HEK293 (cell line): ENCODE results near the gene CHRNE.

Experiments
- CTCF ChIA-PET: fragments of 350-600 bp; formaldehyde crosslinking; extraction: SDS; loops from one replicate; lab custom pipeline; 2021; ENCODE audit warnings: antibody characterized with exemption; lab: Yijun Ruan, JAX
- POLR2A ChIA-PET: fragments of 300-600 bp; formaldehyde crosslinking; extraction: SDS; loops from one replicate; lab custom pipeline; 2020; ENCODE audit warnings: antibody characterized with exemption, inconsistent platforms; lab: Yijun Ruan, JAX
- H3K27ac ChIP-seq: fragments of 200-500 bp; sonication (Bioruptor generic); 2 replicates; pipeline ENCODE4 v1.5.1; 2014; ENCODE audit warnings: low read depth, low read length, control low read depth, inconsistent platforms; ENCODE audit errors: extremely low read depth
- H3K36me3 ChIP-seq, 2 experiments: fragments of 200-500 bp in 1 of 2; sonication (Bioruptor generic) in 1 of 2; 1 replicate in 1 of 2; 2 replicates in 1 of 2; pipeline ENCODE4 v1.5.1; 2014 to 2017; ENCODE audit warnings: inconsistent platforms in 2 of 2, low read length in 2 of 2; ENCODE audit not compliant: control insufficient read depth in 2 of 2, insufficient read depth in 1 of 2
- H3K4me1 ChIP-seq: fragments of 200-500 bp; sonication (Bioruptor generic); 2 replicates; pipeline ENCODE4 v1.5.1; 2014; ENCODE audit warnings: mild to moderate bottlenecking, low read length, inconsistent platforms; ENCODE audit not compliant: control insufficient read depth, insufficient read depth
- H3K4me3 ChIP-seq: 2 replicates; pipeline ENCODE4 v1.5.1; 2011; ENCODE audit warnings: low read depth, mild to moderate bottlenecking, control low read depth, low read length, moderate library complexity
- H3K9me3 ChIP-seq: fragments of 200-500 bp; sonication (Bioruptor generic); 2 replicates; pipeline ENCODE4 v1.5.1; 2014; ENCODE audit warnings: low read depth, low read length, inconsistent platforms; ENCODE audit not compliant: control insufficient read depth, insufficient read depth
- ATF2 ChIP-seq: fragments of 450-650 bp; formaldehyde crosslinking; IDR thresholded peaks from 2 replicates; pipeline ENCODE4 v1.5.1; 2016; ENCODE audit warnings: missing biosample characterization, missing genetic modification characterization, low read depth
- EGR2 ChIP-seq: fragments of 450-650 bp; formaldehyde crosslinking; IDR thresholded peaks from 2 replicates; pipeline ENCODE4 v1.5.1; 2016; ENCODE audit warnings: low read depth, missing biosample characterization, missing genetic modification characterization
- GLI2 ChIP-seq: fragments of 450-650 bp; formaldehyde crosslinking; IDR thresholded peaks from 2 replicates; pipeline ENCODE4; 2017; ENCODE audit warnings: missing biosample characterization, missing genetic modification characterization, low read depth, borderline replicate concordance
- KLF8 ChIP-seq: fragments of 450-650 bp; formaldehyde crosslinking; IDR thresholded peaks from 2 replicates; pipeline ENCODE4 v1.5.1; 2016; ENCODE audit warnings: missing biosample characterization, missing genetic modification characterization
- PRDM10 ChIP-seq: fragments of 450-650 bp; formaldehyde crosslinking; IDR thresholded peaks from 2 replicates; pipeline ENCODE4 v1.5.1; 2016; ENCODE audit warnings: missing biosample characterization, missing genetic modification characterization
- PRDM6 ChIP-seq: fragments of 450-650 bp; formaldehyde crosslinking; IDR thresholded peaks from 2 replicates; pipeline ENCODE4 v1.5.1; 2017; ENCODE audit warnings: missing biosample characterization, missing genetic modification characterization
- ZNF140 ChIP-seq: fragments of 450-650 bp; formaldehyde crosslinking; IDR thresholded peaks from 2 replicates; pipeline ENCODE4 v1.5.1; 2016; ENCODE audit warnings: missing biosample characterization, missing genetic modification characterization
- ZNF423 ChIP-seq: fragments of 450-650 bp; formaldehyde crosslinking; IDR thresholded peaks from 2 replicates; pipeline ENCODE4 v1.5.1; 2016; ENCODE audit warnings: missing biosample characterization, missing genetic modification characterization
- ZNF513 ChIP-seq: fragments of 450-650 bp; IDR thresholded peaks from 2 replicates; pipeline ENCODE4 v1.5.1; 2018; ENCODE audit warnings: missing biosample characterization, missing genetic modification characterization
- ZNF529 ChIP-seq: fragments of 450-650 bp; formaldehyde crosslinking; IDR thresholded peaks from 2 replicates; pipeline ENCODE4 v1.5.1; 2017; ENCODE audit warnings: missing genetic modification characterization, missing biosample characterization; ENCODE audit not compliant: insufficient replicate concordance
- ZNF555 ChIP-seq: fragments of 450-650 bp; formaldehyde crosslinking; conservative IDR thresholded peaks from 2 replicates; pipeline ENCODE4 v1.5.1; 2017; ENCODE audit warnings: missing biosample characterization, mild to moderate bottlenecking, missing genetic modification characterization, inconsistent platforms
- ZNF624 ChIP-seq: fragments of 450-650 bp; formaldehyde crosslinking; IDR thresholded peaks from 2 replicates; pipeline ENCODE4 v1.5.1; 2017; ENCODE audit warnings: missing biosample characterization, missing genetic modification characterization
- ZNF626 ChIP-seq: fragments of 450-650 bp; sonication (Bioruptor Pico); formaldehyde crosslinking; IDR thresholded peaks from 2 replicates; pipeline ENCODE4 v1.5.1; 2018; ENCODE audit warnings: missing biosample characterization, missing genetic modification characterization, inconsistent platforms
- ZNF664 ChIP-seq: fragments of 450-650 bp; formaldehyde crosslinking; IDR thresholded peaks from 2 replicates; pipeline ENCODE4 v1.5.1; 2016; ENCODE audit warnings: missing biosample characterization, missing genetic modification characterization
- TF ChIP-seq, protein P1 (sequence below): fragments of 450-650 bp; IDR thresholded peaks from 2 replicates; pipeline ENCODE4 v1.5.1; 2018; ENCODE audit warnings: missing biosample characterization, mild to moderate bottlenecking, missing genetic modification characterization
- TF ChIP-seq, protein P2 (sequence below): fragments of 450-650 bp; formaldehyde crosslinking; IDR thresholded peaks from 2 replicates; pipeline ENCODE4 v1.5.1; 2016; ENCODE audit warnings: missing biosample characterization, missing genetic modification characterization

The CHRNE gene

GRCh38 chr17:4853208-4853671 is 49.7 kb downstream of the CHRNE start:
- CTCF ChIA-PET, result no interaction called here
- H3K4me1 ChIP-seq, result peaks cover 4% of the 10 kb centered on the region; the same call in 1 of the 2 replicates
- no peaks in the 10 kb centered on the region for H3K9me3 ChIP-seq
- H3K27ac ChIP-seq, result no peak overlapping the region
- POLR2A ChIA-PET, result no interaction called here
- H3K36me3 ChIP-seq, result peaks cover 0 to 3% of the 10 kb centered on the region in 2 experiments; a peak in 2 of 3 replicates
- TF ChIP-seq, protein P1, sequence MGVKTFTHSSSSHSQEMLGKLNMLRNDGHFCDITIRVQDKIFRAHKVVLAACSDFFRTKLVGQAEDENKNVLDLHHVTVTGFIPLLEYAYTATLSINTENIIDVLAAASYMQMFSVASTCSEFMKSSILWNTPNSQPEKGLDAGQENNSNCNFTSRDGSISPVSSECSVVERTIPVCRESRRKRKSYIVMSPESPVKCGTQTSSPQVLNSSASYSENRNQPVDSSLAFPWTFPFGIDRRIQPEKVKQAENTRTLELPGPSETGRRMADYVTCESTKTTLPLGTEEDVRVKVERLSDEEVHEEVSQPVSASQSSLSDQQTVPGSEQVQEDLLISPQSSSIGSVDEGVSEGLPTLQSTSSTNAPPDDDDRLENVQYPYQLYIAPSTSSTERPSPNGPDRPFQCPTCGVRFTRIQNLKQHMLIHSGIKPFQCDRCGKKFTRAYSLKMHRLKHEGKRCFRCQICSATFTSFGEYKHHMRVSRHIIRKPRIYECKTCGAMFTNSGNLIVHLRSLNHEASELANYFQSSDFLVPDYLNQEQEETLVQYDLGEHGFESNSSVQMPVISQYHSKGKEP (tag by site-specific recombination), result no peak
- TF ChIP-seq EGR2 (tag by site-specific recombination), result 0 out of 2 replicates have a peak, but pooled peaks have one; percentile 19
- TF ChIP-seq, all 188 proteins: peak for 1
- no peak overlapping the region for H3K4me3 ChIP-seq

GRCh38 chr17:4852567-4853207 is 50.2 kb downstream of the CHRNE start:
- H3K27ac ChIP-seq, result no peak overlapping the region
- peaks cover 0 to 3% of the 10 kb centered on the region in 2 experiments; a peak in 2 of 3 replicates for H3K36me3 ChIP-seq
- TF ChIP-seq, protein P2, sequence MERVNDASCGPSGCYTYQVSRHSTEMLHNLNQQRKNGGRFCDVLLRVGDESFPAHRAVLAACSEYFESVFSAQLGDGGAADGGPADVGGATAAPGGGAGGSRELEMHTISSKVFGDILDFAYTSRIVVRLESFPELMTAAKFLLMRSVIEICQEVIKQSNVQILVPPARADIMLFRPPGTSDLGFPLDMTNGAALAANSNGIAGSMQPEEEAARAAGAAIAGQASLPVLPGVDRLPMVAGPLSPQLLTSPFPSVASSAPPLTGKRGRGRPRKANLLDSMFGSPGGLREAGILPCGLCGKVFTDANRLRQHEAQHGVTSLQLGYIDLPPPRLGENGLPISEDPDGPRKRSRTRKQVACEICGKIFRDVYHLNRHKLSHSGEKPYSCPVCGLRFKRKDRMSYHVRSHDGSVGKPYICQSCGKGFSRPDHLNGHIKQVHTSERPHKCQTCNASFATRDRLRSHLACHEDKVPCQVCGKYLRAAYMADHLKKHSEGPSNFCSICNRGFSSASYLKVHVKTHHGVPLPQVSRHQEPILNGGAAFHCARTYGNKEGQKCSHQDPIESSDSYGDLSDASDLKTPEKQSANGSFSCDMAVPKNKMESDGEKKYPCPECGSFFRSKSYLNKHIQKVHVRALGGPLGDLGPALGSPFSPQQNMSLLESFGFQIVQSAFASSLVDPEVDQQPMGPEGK, result peak; percentile 37; the same call in 1 of the 2 replicates
- no peak for TF ChIP-seq ZNF140 (tag by site-specific recombination)
- no peaks in the 10 kb centered on the region for H3K9me3 ChIP-seq
- peaks cover 4% of the 10 kb centered on the region; the same call in 1 of the 2 replicates for H3K4me1 ChIP-seq
- H3K4me3 ChIP-seq, result no peak overlapping the region
- POLR2A ChIA-PET, result interaction anchor here (0.7 kb wide), 1 partner anchor 359 kb away, joined by 3 read pairs; no protein-coding TSS in a partner anchor
- CTCF ChIA-PET, result interaction anchor here (0.6 to 1.2 kb wide), 3 partner anchors 26 to 226 kb away, joined by 4 read pairs; no protein-coding TSS in a partner anchor

DNA sequence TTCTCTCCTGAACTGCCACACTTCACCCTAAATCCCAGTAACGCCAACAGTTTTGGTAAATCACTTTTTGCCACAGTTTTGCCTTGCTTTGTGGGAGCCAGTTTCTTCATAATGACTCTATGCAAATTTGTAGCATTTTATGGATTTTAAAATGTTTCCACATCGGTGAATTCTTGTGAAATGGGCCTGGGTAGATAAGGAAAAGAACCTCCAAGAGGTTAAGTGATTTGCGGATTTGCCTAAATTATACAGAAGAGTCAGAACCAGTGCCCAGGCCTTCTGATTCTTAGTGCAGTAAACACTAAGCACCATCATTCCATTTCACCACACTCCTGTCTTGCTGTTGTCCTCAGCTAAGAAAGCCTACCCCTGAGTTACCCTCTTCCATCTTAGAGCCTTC is 51.8 kb downstream of the CHRNE start:
- Histone ChIP-seq H3K4me3 (no peak overlapping the region), H3K9me3 (no peaks in the 10 kb centered on the region), H3K4me1 (peaks cover 4% of the 10 kb centered on the region; the same call in 1 of the 2 replicates), H3K36me3 (peaks cover 0 to under 1% of the 10 kb centered on the region in 2 experiments; a peak in 2 of 3 replicates), H3K27ac (no peak overlapping the region)
- no peak for TF ChIP-seq ZNF513
- TF ChIP-seq PRDM6 (tag by site-specific recombination), result no peak
- TF ChIP-seq PRDM10 (tag by site-specific recombination), result no peak
- no peak for TF ChIP-seq ATF2 (tag by site-specific recombination)
- no peak for TF ChIP-seq ZNF555 (tag by site-specific recombination)
- TF ChIP-seq GLI2 (tag by site-specific recombination), result no peak
- TF ChIP-seq ZNF626, result no peak
- TF ChIP-seq ZNF423 (tag by site-specific recombination), result no peak
- TF ChIP-seq ZNF664 (tag by site-specific recombination), result no peak
- no peak for TF ChIP-seq ZNF624 (tag by site-specific recombination)
- no peak for TF ChIP-seq KLF8 (tag by site-specific recombination)
- TF ChIP-seq ZNF529, result no peak
- CTCF ChIA-PET, result interaction anchor here (0.6 kb wide), 1 partner anchor 39 kb away, joined by 3 read pairs; no protein-coding TSS in a partner anchor
- POLR2A ChIA-PET, result interaction anchor here (0.6 to 1.3 kb wide), 3 partner anchors 44 to 148 kb away, joined by 3 to 4 read pairs (median 3); partner anchors contain the start of gene PLD2
